ENCODE data around the gene TSPAN19.

GRCh38 chr12:84983289-84983688, 52.8 kb downstream of the TSPAN19 start:
- TF ChIP-seq CTCF (IDR thresholded peaks at IDR 0.05 in 4 of 5, conservative IDR thresholded peaks at IDR 0.05 in 1 of 5): no peak
- TF ChIP-seq POLR2A (IDR thresholded peaks at IDR 0.05): no peak
